IMR-90 (cell line): Measurements from ENCODE around the gene POU2F1. TPM values are rescaled to one million over a fixed set of nuclear protein-coding genes. Genes with fewer than 3 reads are reported as not detected.

Source experiments
- ATAC-seq: fragments of 200-7000 bp; cut with Tn5 transposase; 2 replicates; pipeline ENCODE4 v1.9.1; 2020; ENCODE audit warnings: low read depth, mild to moderate bottlenecking, moderate library complexity
- BruUV-seq: library from RNA; stranded (reverse); fragments of 400-500 nt; replicated peaks from 2 replicates; lab custom pipeline; 2021; lab: Mats Ljungman, UMichigan
- CTCF ChIA-PET: fragments of 300-600 bp; formaldehyde crosslinking; extraction: SDS; loops from one replicate; lab custom pipeline; 2021; ENCODE audit warnings: antibody characterized with exemption; lab: Yijun Ruan, JAX
- POLR2A ChIA-PET: fragments of 300-600 bp; sonication (Branson Sonifier 250); formaldehyde crosslinking; loops from one replicate; lab custom pipeline; 2022; ENCODE audit warnings: antibody characterized with exemption; ENCODE audit not compliant: unreplicated experiment; lab: Charles Lee
- DNase-seq: peaks from one replicate; pipeline ENCODE4 v3.0.0; 2013
- H2AFZ ChIP-seq: replicated peaks from 2 replicates; pipeline ENCODE3; 2013; ENCODE audit warnings: low read length, mild to moderate bottlenecking; ENCODE audit not compliant: poor library complexity
- H2AK5ac ChIP-seq: 2 replicates; pipeline ENCODE4 v1.6.1; 2013; ENCODE audit warnings: low read depth, low read length, inconsistent platforms
- H2AK9ac ChIP-seq: replicated peaks from 2 replicates; pipeline ENCODE3; 2013; ENCODE audit warnings: mild to moderate bottlenecking, low read depth, low read length, moderate library complexity; ENCODE audit not compliant: poor library complexity
- H2BK120ac ChIP-seq: 2 replicates; pipeline ENCODE4 v1.6.1; 2013; ENCODE audit warnings: low read depth, low read length, inconsistent platforms
- H2BK15ac ChIP-seq: 3 replicates; pipeline ENCODE4 v1.6.1; 2013; ENCODE audit warnings: low read depth, low read length, inconsistent platforms
- H2BK20ac ChIP-seq: 2 replicates; pipeline ENCODE4 v1.6.1; 2013; ENCODE audit warnings: low read depth, mild to moderate bottlenecking, inconsistent platforms, low read length, moderate library complexity
- H2BK5ac ChIP-seq: 2 replicates; pipeline ENCODE4 v1.6.1; 2013; ENCODE audit warnings: mild to moderate bottlenecking, low read depth, low read length, inconsistent platforms; ENCODE audit not compliant: poor library complexity, severe bottlenecking
- H3K14ac ChIP-seq: replicated peaks from 2 replicates; pipeline ENCODE4 v1.6.1; 2013; ENCODE audit warnings: low read depth, low read length, inconsistent platforms
- H3K18ac ChIP-seq: 2 replicates; pipeline ENCODE4 v1.6.1; 2013; ENCODE audit warnings: low read depth, low read length, control low read depth
- H3K23ac ChIP-seq: 2 replicates; pipeline ENCODE4 v1.6.1; 2013; ENCODE audit warnings: low read depth, low read length, inconsistent platforms
- H3K27ac ChIP-seq: 2 replicates; pipeline ENCODE4 v1.5.1; 2013; ENCODE audit warnings: mild to moderate bottlenecking, control low read depth, low read length; ENCODE audit not compliant: insufficient read depth
- H3K27me3 ChIP-seq: 2 replicates; pipeline ENCODE4 v1.6.1; 2013; ENCODE audit warnings: low read length; ENCODE audit not compliant: control insufficient read depth, insufficient read depth
- H3K36me3 ChIP-seq: 2 replicates; pipeline ENCODE4 v1.6.1; 2013; ENCODE audit warnings: low read length, mixed read lengths; ENCODE audit not compliant: control insufficient read depth, insufficient read depth
- H3K4ac ChIP-seq: 2 replicates; pipeline ENCODE4 v1.6.1; 2013; ENCODE audit warnings: low read depth, low read length, inconsistent platforms
- H3K4me1 ChIP-seq: 2 replicates; pipeline ENCODE4 v1.6.1; 2013; ENCODE audit warnings: low read length, mixed read lengths; ENCODE audit not compliant: control insufficient read depth, insufficient read depth
- H3K4me2 ChIP-seq: 2 replicates; pipeline ENCODE4 v1.6.1; 2013; ENCODE audit warnings: low read depth, mild to moderate bottlenecking, control low read depth, low read length, moderate library complexity
- H3K4me3 ChIP-seq: 2 replicates; pipeline ENCODE4 v1.5.1; 2013; ENCODE audit warnings: low read depth, mild to moderate bottlenecking, control low read depth, low read length, moderate library complexity; ENCODE audit not compliant: insufficient read depth
- H3K56ac ChIP-seq: 2 replicates; pipeline ENCODE4 v1.6.1; 2013; ENCODE audit warnings: low read length, inconsistent platforms; ENCODE audit not compliant: insufficient read depth; ENCODE audit errors: extremely low read depth
- H3K79me1 ChIP-seq, 2 experiments: 2 replicates each; pipeline ENCODE4 v1.6.1; 2013; ENCODE audit warnings: low read length in 2 of 2, inconsistent platforms in 1 of 2, low read depth in 1 of 2
- H3K9ac ChIP-seq: 2 replicates; pipeline ENCODE4 v1.6.1; 2013; ENCODE audit warnings: low read depth, low read length, control low read depth
- H3K9me1 ChIP-seq: 2 replicates; pipeline ENCODE4 v1.6.1; 2013; ENCODE audit warnings: low read length, inconsistent platforms; ENCODE audit not compliant: insufficient read depth
- H3K9me3 ChIP-seq: 2 replicates; pipeline ENCODE4 v1.6.1; 2013; ENCODE audit warnings: low read length; ENCODE audit not compliant: control insufficient read depth, insufficient read depth
- H4K20me1 ChIP-seq: 2 replicates; pipeline ENCODE4 v1.6.1; 2013; ENCODE audit warnings: low read length, inconsistent platforms; ENCODE audit not compliant: insufficient read depth
- H4K5ac ChIP-seq: 2 replicates; pipeline ENCODE4 v1.6.1; 2013; ENCODE audit warnings: mild to moderate bottlenecking, low read depth, low read length, control low read depth
- H4K8ac ChIP-seq, 2 experiments: 2 replicates each; pipeline ENCODE4 v1.6.1; 2013; ENCODE audit warnings: low read depth in 2 of 2, low read length in 2 of 2, control low read depth in 1 of 2, inconsistent platforms in 1 of 2
- H4K91ac ChIP-seq: 2 replicates; pipeline ENCODE4 v1.6.1; 2013; ENCODE audit warnings: low read depth, low read length, inconsistent platforms; ENCODE audit not compliant: insufficient read depth
- BHLHE40 ChIP-seq: fragments of 150-350 bp; IDR thresholded peaks from 2 replicates; pipeline ENCODE4 v1.6.1; 2016; ENCODE audit warnings: mild to moderate bottlenecking, low read depth, low read length
- CEBPB ChIP-seq: IDR thresholded peaks from 2 replicates; pipeline ENCODE4 v1.6.1; 2012; ENCODE audit warnings: low read depth, low read length, improper control_type of control experiment
- CHD1 ChIP-seq: IDR thresholded peaks from 2 replicates; pipeline ENCODE4 v1.6.1; 2012; ENCODE audit warnings: low read depth, low read length, improper control_type of control experiment
- CTCF ChIP-seq: conservative IDR thresholded peaks from 2 replicates; pipeline ENCODE4 v1.5.1; 2012; ENCODE audit warnings: mild to moderate bottlenecking, low read depth, low read length, improper control_type of control experiment
- ELK1 ChIP-seq: fragments of 150-350 bp; IDR thresholded peaks from 2 replicates; pipeline ENCODE4 v1.6.1; 2016; ENCODE audit warnings: low read depth, mild to moderate bottlenecking, low read length, moderate library complexity, borderline replicate concordance
- FOS ChIP-seq: fragments of 150-350 bp; IDR thresholded peaks from 2 replicates; pipeline ENCODE4 v1.6.1; 2016; ENCODE audit warnings: low read depth, low read length
- MAFK ChIP-seq: IDR thresholded peaks from 2 replicates; pipeline ENCODE4 v1.6.1; 2012; ENCODE audit warnings: low read depth, low read length, improper control_type of control experiment
- MAZ ChIP-seq: IDR thresholded peaks from 2 replicates; pipeline ENCODE4 v1.6.1; 2012; ENCODE audit warnings: low read depth, mild to moderate bottlenecking, low read length, improper control_type of control experiment, moderate library complexity, borderline replicate concordance
- MXI1 ChIP-seq: IDR thresholded peaks from 2 replicates; pipeline ENCODE4 v1.6.1; 2012; ENCODE audit warnings: low read depth, mild to moderate bottlenecking, low read length, moderate library complexity, borderline replicate concordance
- NFE2L2 ChIP-seq: fragments of 150-350 bp; IDR thresholded peaks from 2 replicates; pipeline ENCODE4 v1.6.1; 2016; ENCODE audit warnings: low read depth, mild to moderate bottlenecking, low read length
- POLR2A ChIP-seq: IDR thresholded peaks from 2 replicates; pipeline ENCODE4 v1.6.1; 2012; ENCODE audit warnings: mild to moderate bottlenecking, low read depth, low read length
- RAD21 ChIP-seq: IDR thresholded peaks from 2 replicates; pipeline ENCODE4 v1.6.1; 2012; ENCODE audit warnings: low read length, improper control_type of control experiment
- RCOR1 ChIP-seq: IDR thresholded peaks from 2 replicates; pipeline ENCODE4 v1.6.1; 2012; ENCODE audit warnings: mild to moderate bottlenecking, low read length, improper control_type of control experiment; ENCODE audit not compliant: insufficient replicate concordance
- RFX5 ChIP-seq: IDR thresholded peaks from 2 replicates; pipeline ENCODE4 v1.8.0; 2012; ENCODE audit warnings: low read depth, mild to moderate bottlenecking, low read length, moderate library complexity
- SMC3 ChIP-seq: fragments of 150-350 bp; IDR thresholded peaks from 2 replicates; pipeline ENCODE4 v1.6.1; 2016; ENCODE audit warnings: low read depth, mild to moderate bottlenecking, antibody characterized with exemption, low read length, moderate library complexity
- USF2 ChIP-seq: fragments of 150-350 bp; IDR thresholded peaks from 2 replicates; pipeline ENCODE4 v1.6.1; 2017; ENCODE audit warnings: mild to moderate bottlenecking, antibody characterized with exemption, low read length, low read depth
- WGBS, 2 experiments: methylation state at CpG; one replicate each; pipeline versions ENCODE4 v1.1.5 to v1.1.7; 2013; ENCODE audit warnings: missing lambda C conversion rate in 2 of 2; ENCODE audit not compliant: insufficient read length in 1 of 2; ENCODE audit errors: extremely low coverage in 2 of 2; 5-methylcytosine and 5-hydroxymethylcytosine counted together
- dilution Hi-C: fragments of 300-500 bp; cut with HindIII; formaldehyde crosslinking; loops from one replicate; pipeline ENCODE4 v1.14.3; 2018; ENCODE audit warnings: low sequenced_read_pairs; ENCODE audit not compliant: unreplicated experiment
- in situ Hi-C: fragments of 300-500 bp; cut with MboI; formaldehyde crosslinking; loops from 3 replicates; pipeline ENCODE4 v1.14.3; 2019; ENCODE audit warnings: low sequenced_read_pairs, inconsistent platforms, mixed read lengths
- intact Hi-C: fragments of 100-400 bp; cut with micrococcal nuclease; formaldehyde crosslinking; loops from 2 replicates; pipeline ENCODE4 v1.10.0; 2022
- polyA plus RNA-seq, 3 experiments: library from polyadenylated mRNA; depleted of rRNA; stranded (reverse); fragments of >200 nt; gene quantifications; 2 replicates each; pipeline ENCODE4 v1.2.3, GENCODE V29; 2012; ENCODE audit warnings: low replicate concordance in 1 of 3
- total RNA-seq: library from RNA; depleted of rRNA; stranded (reverse); fragments of >200 nt; gene quantifications from 2 replicates; pipeline ENCODE4 v1.2.3, GENCODE V29; 2012

Gene POU2F1
- total and polyA plus RNA-seq, 2 of the 4 experiments (the other 2 are of a cell fraction) = 1.2 to 3.4 TPM

DNA sequence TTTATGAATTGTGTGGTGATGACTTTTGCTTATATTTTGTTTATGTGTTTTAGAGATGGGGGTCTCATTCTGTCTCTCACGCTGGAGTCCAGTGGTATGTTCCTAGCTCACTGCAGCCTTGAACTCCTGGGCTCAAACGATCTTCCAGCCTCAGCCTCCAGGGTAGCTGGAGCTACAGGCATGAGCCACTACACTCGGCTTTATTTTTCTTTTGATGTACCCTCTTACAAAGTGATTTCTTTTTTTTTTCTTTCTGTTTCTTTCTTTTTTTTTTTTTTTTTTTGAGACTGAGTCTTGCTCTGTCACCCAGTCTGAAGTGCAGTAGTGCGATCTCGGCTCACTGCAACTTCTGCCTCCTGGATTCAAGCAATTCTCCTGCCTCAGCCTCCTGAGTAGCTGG, 250.9 kb downstream of the POU2F1 start:
- Histone ChIP-seq H3K9me1 (no peaks in the 10 kb centered on the region), H2BK5ac (no peak overlapping the region), H3K9ac (no peak overlapping the region), H4K20me1 (no peaks in the 10 kb centered on the region), H2AFZ (no peak overlapping the region), H2AK5ac (no peak overlapping the region), H4K5ac (no peak overlapping the region), H3K14ac (no peak overlapping the region), H3K4me1 (no peaks in the 10 kb centered on the region; the same call in 1 of the 2 replicates), H3K36me3 (no peaks in the 10 kb centered on the region), H3K23ac (no peak overlapping the region), H4K91ac (no peak overlapping the region), H3K18ac (no peak overlapping the region), H3K4me3 (no peak overlapping the region), H2BK120ac (no peak overlapping the region), H2BK15ac (no peak overlapping the region), H3K56ac (no peak overlapping the region), H3K27me3 (peaks cover 13% of the 10 kb centered on the region), H3K9me3 (no peaks in the 10 kb centered on the region), H2AK9ac (no peak overlapping the region), H4K8ac (no peak overlapping the region), H3K4me2 (no peak overlapping the region), H3K27ac (no peak overlapping the region), H2BK20ac (no peak overlapping the region), H3K79me1 (no peaks in the 10 kb centered on the region), H3K4ac (no peak overlapping the region)
- ATAC-seq = no peak
- DNase-seq = no peak
- in situ Hi-C loops = no loop called here
- intact Hi-C loops = no loop called here
- no peak for TF ChIP-seq POLR2A
- TF ChIP-seq RAD21 = no peak
- no peak for TF ChIP-seq NFE2L2
- TF ChIP-seq SMC3 = no peak
- TF ChIP-seq BHLHE40 = no peak
- no peak for TF ChIP-seq MAZ
- no peak for TF ChIP-seq ELK1
- TF ChIP-seq FOS = no peak
- no peak for TF ChIP-seq CHD1
- no peak for TF ChIP-seq RFX5
- TF ChIP-seq MAFK = no peak
- TF ChIP-seq USF2 = no peak
- TF ChIP-seq CTCF = no peak
- no peak for TF ChIP-seq CEBPB
- TF ChIP-seq RCOR1 = no peak
- no peak for TF ChIP-seq MXI1
- no TSS peak for BruUV-seq
- WGBS, 2 experiments = no CpG with 5 or more reads among the region's 5 CpGs
- dilution Hi-C loops = no loop called here
- ChIA-PET POLR2A (interaction anchor here (0.7 kb wide), 1 partner anchor 16 kb away, joined by 13 read pairs; no protein-coding TSS in a partner anchor), CTCF (no interaction called here)
